GM18868 (cell line): Measurements from ENCODE around the gene TBC1D10A.

Experiments used
- ATAC-seq: cut with Tn5 transposase; IDR thresholded peaks from one replicate; pipeline ENCODE4 v1.9.1; 2021; ENCODE audit warnings: mild to moderate bottlenecking, moderate library complexity; ENCODE audit not compliant: unreplicated experiment

The TBC1D10A gene

DNA sequence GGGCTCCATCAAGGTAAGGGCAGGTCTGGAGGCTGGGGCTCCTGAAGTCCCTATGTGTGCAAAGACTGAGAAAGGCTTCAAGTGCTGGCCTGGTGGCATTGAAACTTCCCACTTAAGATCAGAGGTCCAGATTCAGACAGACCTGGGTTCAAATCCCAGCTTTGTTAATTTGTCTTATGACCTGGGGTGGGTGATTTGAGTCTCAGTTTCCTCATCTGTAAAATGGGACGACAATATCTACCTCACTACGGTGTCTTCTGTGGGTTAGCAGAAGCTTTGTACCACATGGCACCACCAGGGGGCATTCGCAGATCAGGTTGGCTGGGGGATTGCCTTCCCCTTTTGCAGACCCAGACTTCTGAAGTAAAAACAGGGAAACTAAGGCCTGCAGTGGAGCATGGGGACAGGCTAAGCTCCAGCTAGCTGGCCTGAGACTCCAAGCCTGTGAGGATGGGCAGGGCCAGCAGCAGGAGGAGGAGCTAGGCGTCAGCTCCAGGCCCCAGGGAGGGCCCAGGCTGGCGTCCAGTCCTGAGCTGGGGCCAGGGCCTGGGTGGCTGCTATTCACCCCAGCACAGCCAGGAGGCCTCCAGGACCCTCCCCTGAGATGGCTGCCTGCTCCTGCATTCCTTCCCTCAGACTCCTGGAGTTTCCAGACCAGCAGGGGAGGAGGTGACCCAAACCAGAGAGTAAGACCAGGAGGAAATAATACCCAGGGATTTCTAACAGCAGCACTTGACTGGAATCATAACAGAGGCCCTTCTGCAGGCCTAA lies 38.9 kb downstream of the TBC1D10A start:
- no peak for ATAC-seq

DNA sequence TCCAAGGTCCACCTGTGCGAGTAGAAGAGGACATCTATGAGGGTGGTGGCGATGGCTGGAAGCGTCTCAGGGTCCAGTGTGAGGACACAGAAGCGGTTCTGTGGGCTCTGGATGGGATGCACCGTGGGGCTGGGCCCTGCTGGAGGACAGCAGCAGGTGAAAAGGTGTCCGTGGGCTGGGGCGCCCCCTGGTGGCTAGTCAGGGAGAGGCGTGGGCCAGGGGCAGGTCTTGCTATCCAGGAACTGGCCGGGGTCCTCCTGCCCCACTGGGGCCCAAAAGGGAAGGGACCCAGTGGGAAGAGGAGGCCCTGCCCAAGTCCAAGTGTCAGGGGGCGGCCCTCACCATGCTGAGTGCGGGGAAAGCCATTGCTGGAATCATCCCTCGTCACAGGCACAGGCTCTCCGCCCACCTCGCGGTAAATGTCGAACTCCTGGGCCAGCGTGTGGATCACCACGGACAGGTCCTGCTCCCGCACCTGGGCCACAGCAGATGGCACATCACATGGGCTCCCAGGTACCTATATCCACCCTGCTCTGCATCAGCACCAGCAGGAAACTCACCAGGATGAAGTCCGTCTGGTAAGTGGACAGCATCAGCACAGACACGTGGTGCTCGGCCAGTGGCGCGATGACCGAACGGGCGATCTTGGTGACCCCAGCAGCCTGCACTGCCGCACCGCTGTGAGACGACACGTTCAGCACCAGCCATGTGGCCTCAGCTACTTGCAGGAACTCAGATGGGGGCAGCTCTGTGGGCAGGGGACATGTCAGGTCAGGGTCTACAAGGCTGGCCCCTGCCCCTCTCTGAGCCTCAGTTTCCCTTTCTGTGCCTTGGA lies 39.7 kb downstream of the TBC1D10A start:
- ATAC-seq: no peak

DNA sequence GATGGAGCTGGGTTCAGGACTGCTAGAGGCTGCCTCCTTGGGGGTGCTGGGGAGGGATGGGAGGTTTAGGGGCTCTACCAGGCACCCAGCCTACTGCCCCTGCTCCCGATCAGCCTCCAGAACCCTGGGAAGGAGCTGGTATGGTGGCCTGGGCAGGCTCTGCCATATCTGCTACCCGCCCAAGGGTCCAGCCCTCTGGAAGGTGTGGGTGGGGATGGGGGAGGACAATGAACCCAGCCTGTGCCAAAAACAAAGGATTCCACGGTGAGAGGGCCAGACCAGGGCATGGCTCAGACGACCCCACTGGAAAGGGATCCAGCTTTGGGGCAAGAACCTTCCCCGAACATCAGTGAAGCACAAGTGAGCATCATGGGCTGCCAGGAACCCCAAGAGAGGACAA lies 40.4 kb downstream of the TBC1D10A start:
- no peak for ATAC-seq

DNA sequence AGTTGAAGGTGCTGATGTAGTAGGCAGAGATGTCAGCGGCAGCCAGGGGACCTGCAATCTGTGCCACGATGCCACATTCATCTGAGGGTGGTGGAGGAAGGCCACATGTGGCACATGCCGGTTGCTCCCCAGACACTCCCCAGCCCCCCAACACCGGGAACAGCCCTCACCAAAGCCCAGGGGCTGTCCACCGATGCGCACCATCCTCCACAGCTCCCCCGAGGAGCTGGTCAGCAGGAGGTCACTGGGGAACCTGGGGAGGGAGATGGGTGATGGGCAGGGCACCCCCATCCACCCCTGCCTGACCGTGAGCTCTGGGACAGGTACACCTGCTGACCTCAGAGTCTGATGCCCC lies 40.9 kb downstream of the TBC1D10A start:
- no peak for ATAC-seq

DNA sequence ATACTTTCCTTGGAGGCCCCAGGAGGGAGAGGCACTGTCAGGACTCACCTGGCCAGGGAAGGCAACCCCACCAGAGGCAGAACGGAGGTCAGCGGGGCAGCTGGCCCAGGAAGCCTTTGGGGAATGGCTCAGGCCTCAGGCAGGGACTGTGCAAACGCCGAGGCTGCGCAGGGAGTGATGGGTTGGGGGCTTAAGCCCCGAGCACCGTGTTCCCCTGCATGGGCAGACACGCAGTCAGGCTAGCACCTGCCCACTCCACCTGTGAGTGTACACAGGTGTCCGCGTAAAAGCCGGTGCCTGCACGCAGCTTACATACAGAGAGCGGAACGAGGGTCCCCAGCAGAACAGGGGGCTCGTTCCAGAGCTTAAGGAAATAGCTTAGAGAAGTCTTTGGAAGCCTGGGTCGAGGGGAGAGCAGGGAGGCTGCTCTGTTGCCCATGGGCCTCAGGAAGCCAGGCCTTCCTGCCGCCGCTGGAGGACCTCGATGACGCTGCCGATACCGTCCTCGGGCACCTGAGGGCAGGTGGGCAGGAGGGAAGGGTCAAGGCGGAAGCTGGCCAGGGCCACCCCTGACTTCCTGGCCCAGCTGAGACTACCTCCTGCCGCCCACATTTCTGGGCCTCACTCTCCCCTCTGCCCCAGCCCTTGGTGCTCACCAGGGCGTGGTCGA lies 41.4 kb downstream of the TBC1D10A start:
- ATAC-seq: no peak

- ATAC-seq: no peak
Measured at GRCh38 chr22:30284666-30285065, 42.1 kb downstream of the TBC1D10A start.

DNA sequence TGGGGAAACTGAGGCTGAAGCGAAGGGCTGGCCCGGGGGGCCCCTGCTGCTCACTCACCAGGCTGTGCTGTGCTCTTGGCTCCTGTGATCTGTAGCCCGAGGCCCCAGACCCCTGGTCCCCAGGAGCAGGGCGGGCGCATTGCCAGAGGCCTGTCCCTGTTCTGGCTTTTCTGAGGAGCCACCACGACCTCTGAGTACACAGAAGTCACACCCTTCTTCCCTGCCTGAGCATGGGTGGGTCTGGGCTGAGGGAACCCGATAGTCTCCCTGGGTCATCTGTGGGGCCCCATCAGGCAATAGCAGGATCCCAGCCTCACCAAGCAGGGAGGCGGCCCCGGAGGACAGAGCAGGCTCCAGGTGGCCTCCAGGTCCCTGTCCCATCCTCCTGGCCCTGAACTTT lies 42.6 kb downstream of the TBC1D10A start:
- ATAC-seq: no peak

DNA sequence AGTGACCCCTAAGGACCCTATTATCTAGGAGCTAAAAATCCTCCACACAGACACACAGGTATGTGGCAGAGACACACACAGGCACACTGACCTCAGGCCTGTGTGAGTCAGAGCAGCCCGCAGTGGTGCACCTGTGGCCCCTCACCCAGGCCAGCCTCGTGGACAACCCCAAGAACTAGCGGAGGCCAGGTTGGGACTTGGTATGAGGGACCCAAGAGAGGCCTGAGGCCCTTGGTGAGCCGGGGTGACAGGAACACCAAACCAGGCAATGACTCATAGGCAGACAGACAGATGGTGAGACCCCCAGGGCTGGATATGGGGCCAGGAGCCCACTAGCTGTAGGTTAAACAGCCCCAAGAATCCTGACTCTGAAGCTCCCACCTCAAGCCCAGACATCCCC lies 43.4 kb downstream of the TBC1D10A start:
- no peak for ATAC-seq

- no peak for ATAC-seq
Measured at GRCh38 chr22:30282616-30283046, 44.1 kb downstream of the TBC1D10A start.

DNA sequence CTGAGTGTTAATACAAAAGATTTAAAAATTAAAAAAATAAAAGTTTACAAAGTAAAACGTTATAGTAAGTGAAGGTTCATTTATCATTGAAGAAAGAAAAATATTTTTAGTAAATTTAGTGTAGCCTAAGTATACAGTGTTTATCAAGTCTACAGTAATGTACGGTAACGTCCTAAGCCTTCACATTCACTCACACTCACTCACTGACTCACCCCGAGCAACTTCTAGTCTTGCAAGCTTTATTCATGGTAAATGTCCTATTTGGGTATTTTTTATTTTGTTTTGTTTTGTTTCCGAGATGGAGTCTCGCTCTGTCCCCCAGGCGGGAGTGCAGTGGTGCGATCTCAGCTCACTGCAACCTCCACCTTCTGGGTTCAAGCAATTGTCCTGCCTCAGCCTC lies 46.2 kb downstream of the TBC1D10A start:
- no peak for ATAC-seq

DNA sequence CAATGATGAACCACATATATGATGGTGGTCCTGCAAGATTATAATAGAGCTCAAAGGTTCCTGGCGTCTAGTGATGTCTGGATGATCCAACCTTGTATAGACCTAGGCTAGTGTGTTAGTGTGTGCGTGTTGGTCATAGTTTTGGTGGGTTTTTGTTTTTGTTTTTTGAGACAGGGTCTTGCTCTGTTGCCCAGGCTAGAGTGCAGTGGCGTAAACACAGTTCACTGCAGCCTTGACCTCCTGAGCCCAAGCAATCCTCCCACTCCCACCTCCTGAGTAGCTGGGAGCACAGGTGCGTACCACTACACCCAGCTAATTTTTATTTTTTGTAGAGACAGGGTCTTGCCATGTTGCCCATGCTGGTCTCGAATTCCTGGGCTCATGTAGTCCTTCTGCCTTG lies 46.8 kb downstream of the TBC1D10A start:
- ATAC-seq: no peak

GRCh38 chr22:30279046-30279788 lies 47.5 kb downstream of the TBC1D10A start:
- ATAC-seq: no peak

DNA sequence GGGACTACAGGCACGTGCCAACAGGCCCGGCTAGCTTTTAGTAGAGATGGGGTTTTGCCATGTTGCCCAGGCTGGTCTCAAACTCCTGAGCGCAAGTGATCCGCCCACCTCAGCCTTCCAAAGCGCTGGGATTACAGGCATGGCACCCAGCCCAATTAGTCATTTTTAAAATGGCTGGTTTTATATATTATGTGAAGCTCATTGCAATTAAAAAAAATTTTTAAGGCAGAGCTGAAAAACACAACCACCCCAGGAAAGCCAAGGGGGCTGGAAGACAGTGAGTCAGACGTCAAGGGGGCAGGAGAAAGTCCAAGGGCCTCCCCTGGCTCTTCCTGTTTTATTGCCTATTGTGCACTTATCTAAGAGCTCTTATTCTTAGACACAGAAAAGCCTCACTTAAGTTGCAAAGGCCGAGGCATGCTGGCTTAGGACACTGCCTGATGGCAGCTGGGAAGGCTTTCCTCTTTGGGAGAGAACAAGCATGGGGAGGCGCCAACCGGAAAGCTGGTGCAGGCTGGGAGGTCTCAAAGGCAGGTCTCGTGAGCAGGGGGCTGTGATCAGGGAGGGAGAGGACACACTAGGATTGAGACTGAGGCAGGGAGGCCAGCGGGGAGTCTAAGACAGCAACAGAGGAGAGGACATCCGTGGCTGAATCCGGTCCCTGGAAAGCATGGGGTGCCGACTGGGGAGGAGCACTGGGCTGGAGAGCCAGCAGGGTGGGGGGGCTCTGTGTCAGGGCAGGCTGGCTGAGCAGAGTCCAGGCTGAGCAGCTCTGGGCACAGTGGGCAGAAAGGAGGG lies 49.0 kb downstream of the TBC1D10A start:
- ATAC-seq: no peak

DNA sequence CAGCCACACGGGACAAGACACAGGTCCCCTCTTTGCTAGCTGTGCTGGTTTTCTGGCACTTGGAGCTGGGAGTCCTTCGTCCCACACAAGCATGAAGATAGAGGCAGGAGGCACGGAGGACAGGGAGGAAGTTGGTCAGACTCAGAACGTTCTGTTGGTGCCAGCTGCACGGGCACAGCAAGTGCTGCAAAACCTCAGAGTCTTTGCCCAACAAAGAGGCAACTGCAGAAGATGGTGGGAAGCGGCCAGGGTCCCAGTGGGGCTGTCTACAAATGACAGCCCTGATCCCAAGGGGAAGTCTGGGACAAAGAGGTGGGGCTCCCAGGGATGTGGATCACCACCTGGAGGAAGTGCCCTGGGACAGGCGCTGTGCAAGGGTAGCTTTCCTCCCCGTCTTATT lies 50.7 kb downstream of the TBC1D10A start:
- no peak for ATAC-seq

DNA sequence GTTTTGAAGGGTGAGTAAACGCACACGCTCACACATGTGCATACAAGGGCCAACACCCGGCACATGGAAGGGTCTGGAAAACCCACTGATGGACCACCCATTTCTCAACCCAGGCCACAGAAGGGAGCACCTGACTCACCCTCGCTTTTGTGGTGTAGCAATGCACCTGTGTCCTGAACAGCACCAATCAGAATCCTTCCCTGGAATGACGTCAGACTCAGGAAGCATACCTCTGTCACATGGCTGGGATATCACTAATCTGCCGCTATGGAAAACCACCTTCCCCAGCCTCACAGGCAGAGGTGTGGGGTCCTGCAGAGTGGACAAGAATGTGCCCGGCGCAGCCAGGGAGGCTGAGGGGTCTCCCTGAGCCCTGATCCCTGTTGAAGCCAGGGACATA lies 51.1 kb downstream of the TBC1D10A start:
- ATAC-seq: no peak

- no peak for ATAC-seq
Measured at GRCh38 chr22:30274437-30274812, 52.3 kb downstream of the TBC1D10A start.

DNA sequence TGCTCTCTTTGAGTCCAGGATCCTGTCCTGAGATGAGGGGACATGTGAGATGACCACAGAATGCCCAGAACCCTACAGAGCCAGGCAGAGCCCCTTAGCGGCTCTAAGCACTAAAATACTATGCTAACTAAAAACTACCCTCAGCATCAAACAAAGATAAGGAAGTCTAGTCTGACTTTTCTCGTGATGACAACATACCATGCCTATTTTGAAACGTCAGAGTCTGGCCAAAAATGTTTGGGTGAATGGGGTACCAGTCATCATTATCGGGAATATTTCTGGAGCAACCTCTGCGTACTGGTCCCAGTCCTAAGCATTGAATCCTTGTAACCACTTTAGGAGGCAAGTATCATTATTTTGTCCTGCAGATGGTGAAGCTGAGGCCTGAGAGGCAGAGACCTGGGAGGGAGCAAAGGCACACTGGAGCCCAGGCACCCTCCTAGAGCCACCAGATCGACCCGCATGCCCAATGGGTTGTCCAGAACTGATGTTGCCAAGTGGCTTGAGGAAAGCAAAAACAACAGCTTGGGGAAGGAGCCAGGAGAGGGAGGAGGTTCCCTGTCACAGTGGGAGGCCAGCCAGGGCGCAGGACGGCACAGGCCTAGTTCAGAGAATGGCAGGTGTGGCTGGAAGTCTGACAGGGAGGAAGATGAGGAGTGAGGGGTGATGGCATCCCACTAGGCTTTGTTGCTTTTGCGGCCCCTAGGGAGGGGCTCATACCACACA lies 52.9 kb downstream of the TBC1D10A start:
- ATAC-seq: no peak

DNA sequence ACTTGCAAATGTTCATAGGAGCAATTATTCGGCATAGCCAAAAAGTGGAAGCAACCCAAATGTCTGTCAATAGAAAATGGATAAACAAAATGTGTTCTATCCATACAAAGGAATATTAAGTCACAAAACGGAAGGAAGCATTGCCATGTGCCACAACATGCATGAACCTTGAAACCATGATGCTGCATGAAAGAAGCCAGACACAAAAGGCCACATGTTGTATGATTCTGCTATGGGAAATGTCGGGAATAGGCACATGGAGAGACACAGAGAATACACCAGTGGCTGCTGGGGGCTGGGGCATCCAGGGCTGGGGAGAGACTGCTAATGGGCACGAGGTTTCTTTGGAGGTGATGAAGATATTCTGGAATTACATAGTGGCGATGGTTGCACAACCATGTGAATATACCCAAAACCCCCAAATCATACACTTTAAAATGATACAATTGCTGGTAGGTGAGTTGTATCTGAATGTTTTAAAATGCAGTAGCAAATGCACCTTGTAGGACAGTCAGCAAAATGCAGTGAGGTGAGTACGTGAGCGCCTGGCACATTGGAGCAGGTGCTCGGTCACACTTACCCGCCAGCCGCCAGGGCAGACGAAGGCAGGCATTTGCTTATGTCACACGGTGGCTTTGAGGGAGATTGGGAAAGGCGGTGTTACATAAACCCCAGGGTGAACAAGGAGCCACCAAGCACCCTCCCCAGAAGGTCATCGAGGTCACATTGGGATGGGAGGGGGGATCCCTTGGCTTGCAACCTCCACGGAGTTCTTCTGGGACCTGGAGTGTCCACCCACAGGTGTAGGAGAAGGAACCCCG lies 53.8 kb downstream of the TBC1D10A start:
- ATAC-seq: no peak

DNA sequence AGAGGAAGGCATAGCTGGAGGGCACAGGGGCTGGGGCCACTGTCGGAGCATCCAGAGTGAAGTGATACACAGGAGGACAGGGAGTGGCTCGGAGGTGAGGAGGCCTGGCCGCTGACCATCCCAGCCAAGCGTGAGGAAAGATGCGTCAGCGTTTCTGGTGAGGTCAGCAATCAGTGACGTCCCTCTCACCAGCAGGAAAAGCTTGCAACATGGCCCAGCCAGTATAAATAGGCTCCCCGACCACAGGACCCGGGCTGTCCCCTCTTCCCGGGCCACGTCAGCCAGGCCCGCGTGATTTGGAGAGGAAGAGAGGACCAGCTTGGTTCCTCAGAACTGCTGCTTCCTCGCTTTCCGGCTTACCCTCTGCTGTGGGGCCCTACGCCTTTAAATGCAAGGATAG lies 55.9 kb downstream of the TBC1D10A start:
- ATAC-seq: no peak
